ENCODE measurements around the gene PRKACB.

The PRKACB gene

DNA sequence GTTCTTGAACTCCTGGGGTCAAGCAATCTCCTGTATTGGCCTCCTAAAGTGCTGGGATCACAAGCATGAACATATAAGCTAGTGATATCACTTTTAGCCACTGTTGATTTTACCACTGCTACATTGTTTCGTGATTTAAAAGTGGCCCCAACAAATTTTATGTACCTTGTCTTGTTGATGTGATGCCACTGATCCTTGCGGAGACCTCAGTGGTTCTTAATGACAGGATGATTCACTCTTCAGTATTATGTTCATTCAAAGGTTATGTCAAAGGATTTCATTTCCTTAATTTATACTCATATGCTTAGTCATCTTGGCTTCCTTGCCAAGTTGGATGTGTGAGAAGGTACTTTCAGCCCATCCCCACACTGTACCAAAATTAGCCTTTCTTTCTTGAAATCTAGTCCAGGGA, 12.1 kb downstream of the PRKACB start:
- peak; percentile 21 for DNase-seq (ENCODE audit: low spot score)

DNA sequence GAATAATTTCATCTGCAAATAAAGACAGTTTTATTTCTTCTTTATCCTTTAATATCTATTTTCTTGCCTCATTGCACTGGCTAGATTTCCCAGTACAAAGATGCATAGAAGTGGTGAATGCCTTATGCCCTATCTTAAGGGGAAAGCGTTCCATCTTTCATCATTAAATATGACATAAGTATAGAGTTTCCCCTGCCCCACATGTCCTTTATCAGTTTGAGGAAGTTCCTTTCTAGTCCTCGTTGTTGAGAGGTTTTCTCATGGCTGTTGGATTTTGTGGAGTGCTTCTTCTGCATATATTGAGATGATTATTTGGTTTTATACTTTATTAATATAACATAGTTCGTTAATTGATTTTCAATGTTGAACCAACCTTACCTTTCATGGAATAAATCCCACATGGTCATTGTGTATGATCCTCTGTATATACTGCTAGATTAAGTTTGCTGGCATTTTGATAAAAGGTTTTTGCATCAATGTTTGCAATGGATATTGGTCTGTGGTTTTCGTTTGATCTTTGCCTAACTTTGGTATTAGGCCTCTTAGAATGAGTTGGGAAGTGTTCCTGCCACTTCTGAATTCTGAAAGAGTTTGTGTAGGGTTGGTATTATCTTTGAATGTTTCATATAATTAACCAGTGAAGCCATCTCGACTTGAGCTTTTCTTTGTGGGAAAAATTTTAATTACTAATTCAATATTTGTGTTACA, 15.6 kb downstream of the PRKACB start:
- no peak for DNase-seq (ENCODE audit: low spot score)

DNA sequence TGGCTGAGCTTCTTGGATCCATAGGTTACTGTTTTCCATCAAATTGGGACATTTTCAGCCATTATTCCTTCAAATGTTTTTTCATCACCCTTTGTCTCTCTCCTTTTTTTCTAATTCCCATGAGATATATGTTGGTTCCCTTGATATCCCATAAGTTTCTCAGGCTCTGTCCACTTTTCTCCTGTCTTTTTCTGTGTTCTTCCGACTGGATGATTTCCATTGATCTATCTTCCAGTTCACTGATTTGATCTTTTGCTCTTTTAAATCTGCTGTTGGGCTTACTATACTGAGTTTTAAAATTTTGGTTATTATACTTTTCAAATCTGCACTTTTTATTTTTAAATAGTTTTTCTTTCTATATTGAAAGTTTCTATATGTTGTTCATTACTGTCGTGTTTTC, 18.2 kb downstream of the PRKACB start:
- DNase-seq (ENCODE audit: low spot score) = no peak

DNA sequence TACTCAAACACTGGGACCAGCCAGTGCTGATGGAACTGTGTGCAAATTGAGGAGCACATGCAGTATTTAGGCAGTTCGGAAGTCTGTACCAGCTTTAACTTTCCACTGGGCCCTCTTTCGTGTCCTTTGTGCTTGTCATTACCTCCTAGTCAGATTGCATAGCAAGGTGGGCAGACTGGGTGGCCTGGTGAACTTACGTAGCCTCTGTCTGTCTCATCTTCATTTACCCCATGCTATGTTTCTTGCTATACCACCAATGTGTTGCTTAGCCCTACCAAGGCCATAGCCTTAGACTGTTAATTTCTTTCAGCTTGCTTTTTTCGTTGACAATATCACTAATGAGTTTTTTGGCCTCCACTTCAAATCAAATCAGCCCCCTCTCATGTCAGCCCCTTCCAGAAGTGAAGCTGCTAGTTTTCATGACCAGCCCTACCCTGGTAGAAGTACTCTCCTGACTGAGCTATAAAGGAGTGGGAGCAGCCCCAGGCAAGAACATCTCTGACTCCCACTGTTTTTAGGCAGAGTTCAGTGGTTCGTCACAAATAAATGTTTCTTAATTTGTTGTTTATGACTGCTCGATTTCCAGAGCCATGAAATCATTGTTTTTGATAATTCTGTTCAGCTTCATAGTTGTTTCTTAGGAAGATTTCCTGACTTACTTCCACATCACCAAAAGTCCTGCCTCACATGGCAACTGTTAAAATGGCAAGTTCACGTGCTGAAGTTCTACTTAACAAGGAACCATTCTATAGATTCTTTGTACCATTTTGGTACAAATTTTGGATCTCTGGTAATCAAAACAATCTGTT, 19.3 kb downstream of the PRKACB start:
- DNase-seq (ENCODE audit: low spot score) = peak; percentile 13

DNA sequence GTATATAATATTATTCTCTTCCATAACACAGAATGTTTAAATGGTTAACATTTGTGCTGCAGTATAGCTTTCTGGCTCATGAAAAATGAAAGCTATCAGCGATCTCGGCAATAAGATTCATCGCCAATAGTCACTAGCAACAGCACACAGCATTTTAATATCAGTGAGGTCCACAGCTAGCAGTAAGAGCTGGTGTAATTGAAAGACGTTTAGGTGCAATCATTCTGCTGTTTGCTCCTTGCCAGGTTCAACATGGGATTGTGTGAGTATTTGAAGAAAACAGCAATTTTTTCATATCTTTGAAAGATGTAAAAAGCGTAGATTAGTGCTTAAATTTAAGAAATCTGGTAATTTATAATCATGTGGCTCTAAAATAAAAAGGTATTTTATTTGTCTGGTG, 20.1 kb downstream of the PRKACB start:
- DNase-seq (ENCODE audit: low spot score) = no peak

DNA sequence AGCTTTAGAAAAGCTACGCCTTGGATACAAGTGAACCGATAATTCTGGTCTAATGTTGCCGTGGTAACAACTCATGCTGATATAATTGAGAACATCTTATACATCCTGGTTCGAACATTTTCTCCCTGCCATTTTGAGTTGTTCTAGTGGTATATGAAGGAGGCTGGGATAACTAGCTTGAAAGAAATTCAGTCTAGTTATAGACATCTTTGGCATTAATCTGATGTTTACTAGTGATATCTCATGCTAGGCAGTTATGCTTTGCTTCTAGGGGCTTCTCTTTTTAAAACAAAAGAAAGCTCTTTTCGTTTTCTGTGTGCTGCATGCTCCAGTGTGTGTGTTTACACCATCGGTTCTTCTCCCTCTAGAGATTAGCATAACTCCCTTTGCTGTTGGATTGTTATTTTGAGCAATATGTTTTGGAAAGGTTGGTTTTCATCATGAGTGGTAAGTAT, 20.5 kb downstream of the PRKACB start:
- no peak for DNase-seq (ENCODE audit: low spot score)

DNA sequence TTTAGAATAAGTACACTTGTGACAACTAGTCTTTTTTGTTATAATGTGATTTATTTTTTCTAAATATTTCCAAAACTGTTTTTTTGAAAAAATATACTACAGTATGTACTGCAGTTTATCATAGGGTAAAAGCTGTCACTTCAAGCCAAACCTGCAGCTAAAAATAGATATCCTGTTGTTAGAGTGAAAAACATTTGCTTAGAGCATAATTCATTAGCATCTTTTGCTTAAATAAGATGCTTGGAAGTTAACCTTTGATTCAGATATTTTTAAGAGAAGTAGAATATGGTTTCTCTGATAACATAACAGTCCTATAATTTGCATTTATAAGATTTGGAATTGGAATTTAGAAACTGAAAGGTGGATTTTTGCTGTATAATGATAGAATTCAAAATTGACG, 21.5 kb downstream of the PRKACB start:
- no peak for DNase-seq (ENCODE audit: low spot score)

DNA sequence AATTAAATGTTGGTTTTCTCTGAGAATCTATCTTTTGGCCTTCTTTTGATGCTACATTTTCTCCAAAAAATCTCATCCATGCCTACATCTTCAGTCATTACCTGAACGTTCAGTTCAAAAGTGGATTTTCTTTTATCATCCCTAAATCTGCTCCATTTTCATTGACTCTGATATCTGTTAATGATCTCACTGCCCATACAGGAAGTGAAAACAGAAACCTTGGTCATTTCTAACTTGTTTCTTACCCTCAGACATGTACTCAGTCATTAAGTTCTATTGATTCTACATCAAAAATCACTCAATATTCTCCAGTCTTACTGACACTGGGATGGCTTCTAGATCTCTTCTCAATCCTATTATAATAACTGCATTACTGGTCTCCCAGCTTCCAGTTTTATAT, 22.7 kb downstream of the PRKACB start:
- no peak for DNase-seq (ENCODE audit: low spot score)

DNA sequence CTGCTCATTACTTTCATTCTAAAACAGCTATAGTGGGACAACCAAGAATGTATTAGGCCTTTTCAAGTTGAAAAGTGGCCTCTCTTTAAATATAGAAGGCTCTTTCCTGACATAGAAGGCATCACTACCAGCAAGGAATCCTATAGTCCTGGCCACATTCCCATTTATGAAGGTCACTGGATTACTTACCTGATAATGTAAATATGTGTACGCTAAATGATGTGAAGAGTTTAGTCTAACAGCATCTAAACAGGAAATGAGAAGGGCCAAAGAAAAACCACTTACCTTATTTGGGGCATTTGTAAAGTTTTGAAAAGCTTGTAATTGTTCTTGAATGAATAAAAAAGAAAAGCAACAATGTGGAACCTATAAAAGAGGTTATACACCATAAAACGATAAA, 24.7 kb downstream of the PRKACB start:
- no peak for DNase-seq (ENCODE audit: low spot score)

DNA sequence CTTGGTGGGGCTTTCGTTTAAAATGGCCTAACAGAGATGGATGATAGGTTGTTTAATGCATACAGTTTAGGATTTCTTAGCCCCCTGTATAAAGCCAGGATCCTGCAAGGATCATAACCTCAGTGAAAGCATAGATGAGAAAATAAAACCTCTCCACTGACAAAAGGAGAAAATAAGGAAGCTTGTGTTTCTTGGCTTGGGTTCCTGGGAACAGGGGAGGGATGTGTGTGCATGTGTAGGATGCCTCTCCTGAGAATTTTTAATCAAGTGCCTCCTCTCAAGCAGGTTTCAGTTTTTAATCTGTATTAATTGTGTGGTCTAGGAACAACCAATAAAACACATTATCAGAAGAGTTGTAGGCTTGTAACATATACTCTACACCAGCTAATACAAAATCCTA, 26.1 kb downstream of the PRKACB start:
- DNase-seq (ENCODE audit: low spot score) = no peak

DNA sequence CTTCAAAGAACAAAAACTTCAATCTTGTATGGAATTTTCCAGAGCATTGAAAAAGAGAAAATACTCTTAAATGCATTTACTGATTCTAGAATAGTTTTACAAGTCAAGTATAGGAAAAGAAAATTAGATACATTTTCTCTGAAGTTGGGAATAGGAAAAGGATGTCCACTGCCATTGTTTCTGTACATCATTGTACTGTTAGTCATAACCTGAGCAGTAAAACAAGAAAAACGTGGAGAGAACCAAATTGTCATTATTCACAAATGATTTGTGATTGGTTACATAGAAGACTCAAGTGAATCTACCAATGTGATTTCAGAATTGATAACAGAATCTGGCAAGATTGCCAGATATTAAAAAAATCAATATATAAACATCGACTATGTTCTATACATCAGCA, 27.4 kb downstream of the PRKACB start:
- no peak for DNase-seq (ENCODE audit: low spot score)

DNA sequence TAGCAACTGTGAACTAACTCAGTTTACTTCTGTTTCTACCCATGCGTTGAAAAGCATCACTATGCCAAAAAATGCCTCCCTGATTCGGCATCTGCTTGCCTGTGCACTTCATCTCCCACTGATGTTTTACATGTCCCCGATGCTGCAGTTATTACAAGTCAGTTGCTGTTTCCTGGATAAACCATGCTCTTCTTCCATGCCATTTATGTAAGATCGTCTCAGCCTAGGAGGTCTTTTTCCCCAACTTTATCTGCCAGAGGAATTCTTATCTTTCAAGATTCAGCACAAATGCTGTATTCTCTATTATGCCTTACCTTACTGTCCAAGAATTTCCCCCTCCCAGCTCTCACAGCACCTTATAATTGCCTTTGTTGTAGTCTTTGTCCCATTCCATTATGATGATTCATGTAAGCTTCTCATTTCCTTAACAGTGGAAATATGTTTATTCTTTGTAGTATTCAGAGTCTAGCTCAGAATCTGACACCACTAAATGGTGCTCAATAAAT, 30.0 kb downstream of the PRKACB start:
- DNase-seq (ENCODE audit: low spot score) = peak; percentile 9

DNA sequence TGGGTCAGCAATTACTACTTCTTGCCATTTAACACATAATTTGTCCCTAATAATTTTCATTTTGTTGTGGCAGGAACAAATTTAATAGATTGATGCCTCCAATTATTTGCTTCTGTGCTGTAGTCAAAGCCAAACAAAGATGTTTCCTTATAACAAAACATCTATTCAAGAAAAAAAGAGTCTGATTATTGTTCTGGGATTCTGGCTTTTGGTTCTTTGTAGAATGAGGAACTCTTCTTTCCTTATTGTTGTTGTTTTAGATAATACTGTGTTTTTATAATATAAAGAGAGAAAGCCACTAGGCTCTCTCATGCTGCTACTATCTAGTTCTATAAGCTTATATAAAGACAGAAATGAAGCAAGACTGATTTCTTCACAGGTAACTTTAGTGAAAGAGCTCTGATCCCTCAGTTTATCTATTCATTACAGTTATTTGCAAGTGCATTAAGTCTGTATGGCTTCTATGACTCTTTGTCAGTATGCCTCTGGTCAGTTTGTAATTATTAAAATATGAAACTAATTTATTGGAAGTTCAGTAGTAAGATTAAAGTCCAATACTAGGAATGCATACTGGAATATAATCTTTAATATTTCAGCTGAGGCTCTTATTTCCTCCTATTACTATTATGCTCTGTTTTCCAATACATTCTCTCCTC, 37.4 kb downstream of the PRKACB start:
- DNase-seq (ENCODE audit: low spot score) = no peak

DNA sequence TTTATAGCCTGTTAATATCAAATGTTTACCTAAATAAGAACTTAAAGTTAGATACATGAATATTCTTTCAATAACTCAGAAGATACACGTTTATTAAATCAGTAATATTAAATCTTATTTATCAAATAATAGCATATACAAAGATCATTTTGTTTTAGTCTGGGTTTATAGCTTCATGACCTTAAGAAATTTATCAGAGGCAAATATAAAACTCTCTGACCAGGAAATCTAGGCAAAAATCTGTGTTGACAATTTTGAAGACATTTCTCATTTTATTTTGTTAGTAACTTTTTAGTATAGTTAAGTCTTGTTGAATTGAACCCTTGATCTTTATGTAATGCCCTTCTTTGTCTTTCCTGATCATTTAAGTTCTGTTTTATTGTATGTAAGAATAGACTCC, 46.4 kb downstream of the PRKACB start:
- no peak for DNase-seq (ENCODE audit: low spot score)

DNA sequence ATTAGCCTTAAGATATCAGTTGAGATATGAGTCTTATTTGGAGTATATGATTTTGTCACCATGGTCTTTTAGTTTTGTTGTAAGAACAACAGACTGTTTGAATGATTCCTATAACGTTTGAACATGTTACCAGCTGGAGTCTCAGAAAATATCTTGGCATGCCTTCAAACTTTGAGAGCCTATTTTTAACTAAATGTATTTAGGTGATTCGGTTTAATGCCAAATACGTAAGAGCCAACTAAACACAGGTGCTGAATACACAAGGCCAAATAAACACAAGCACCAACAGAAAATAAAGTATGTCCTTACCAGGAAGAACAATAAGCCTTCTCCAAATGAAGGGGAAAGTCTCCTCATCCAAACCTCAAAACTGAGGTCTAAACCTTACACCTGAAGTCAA, 48.6 kb downstream of the PRKACB start:
- no peak for DNase-seq (ENCODE audit: low spot score)

DNA sequence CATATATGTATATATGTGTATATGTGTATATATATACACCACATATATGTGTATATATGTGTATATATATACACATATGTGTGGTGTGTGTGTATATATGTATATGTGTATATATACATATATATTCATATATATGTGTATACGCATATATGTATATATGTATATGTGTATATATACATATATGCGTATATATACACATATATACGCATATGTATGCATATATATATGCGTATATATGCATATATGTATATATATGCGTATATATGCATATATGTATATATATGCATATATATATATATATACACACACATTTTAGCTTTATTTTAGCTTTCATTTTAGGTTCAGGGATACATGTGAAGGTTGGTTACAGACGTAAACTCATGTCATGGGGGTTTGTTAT, 54.8 kb downstream of the PRKACB start:
- no peak for DNase-seq (ENCODE audit: low spot score)

DNA sequence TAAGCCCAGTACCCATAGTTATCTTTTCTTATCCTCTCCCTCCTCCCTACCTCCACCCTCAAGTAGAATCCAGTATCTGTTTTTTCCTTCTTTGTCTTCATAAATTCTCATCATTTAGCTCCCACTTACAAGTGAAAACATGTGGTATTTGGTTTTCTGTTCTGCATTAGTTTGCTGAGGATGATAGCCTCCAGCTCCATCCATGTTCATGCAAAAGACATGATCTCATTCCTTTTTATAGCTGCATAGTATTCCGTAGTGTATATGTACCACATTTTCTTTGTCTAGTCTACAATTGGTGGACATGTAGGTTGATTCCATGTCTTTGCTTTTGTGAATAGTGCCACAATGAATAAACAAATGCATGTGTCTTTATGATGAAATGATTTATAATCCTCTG, 55.2 kb downstream of the PRKACB start:
- no peak for DNase-seq (ENCODE audit: low spot score)

DNA sequence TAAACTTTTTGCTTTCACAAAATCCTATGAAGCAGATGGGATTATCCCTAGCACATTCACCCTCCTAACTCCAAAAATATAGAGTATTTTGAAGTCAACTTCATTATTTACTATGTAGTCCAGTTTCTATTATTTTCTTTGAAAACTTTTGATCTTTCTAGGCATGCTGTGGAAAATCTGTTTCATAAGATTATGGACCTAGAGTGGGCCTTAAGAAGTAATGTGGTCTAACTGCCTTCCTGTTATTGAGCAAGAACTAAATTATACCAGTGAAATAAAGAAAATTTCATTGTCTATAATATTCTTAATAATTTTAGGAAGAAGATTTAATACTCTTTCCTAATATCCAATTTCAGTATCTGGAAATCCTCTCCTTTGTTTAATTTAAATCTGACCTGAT, 58.1 kb downstream of the PRKACB start:
- no peak for DNase-seq (ENCODE audit: low spot score)

DNA sequence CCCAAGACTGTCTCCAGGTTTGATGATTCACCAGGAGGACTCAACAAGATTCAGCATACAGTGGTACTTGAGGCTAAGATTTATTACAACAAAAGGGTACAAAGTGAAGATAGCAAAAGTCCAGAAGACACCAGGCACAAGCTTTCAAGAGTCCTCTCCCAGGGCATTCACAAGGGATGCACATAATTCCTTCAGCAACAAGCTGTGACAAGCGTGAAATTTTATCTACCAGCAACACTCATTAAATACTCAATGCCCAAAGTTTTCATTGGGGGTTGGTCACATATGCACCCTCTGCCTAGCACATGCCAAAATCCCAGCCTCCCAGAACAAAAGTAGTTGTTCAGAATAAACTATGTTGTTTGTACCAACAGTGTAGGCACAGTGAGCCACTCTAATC, 62.3 kb downstream of the PRKACB start:
- no peak for DNase-seq (ENCODE audit: low spot score)

DNA sequence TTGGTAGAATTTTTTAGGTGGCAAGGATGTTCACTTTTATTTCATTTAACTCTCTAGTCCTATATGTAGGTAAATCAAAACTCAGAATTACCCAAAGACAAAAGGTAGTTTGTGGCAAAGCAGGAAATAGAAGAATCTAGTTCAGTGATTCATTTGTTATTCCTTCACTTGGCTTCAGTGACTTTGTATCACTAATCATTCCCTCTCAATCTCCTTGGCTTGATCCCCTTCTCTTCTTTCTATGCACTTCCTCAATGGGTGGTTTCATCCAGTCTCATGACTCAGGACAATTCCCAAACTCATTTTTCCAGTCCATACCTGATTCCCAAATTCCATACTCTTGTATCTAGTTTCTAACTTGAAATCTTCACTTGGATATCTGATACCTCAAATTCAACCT, 64.9 kb downstream of the PRKACB start:
- DNase-seq (ENCODE audit: low spot score) = no peak

DNA sequence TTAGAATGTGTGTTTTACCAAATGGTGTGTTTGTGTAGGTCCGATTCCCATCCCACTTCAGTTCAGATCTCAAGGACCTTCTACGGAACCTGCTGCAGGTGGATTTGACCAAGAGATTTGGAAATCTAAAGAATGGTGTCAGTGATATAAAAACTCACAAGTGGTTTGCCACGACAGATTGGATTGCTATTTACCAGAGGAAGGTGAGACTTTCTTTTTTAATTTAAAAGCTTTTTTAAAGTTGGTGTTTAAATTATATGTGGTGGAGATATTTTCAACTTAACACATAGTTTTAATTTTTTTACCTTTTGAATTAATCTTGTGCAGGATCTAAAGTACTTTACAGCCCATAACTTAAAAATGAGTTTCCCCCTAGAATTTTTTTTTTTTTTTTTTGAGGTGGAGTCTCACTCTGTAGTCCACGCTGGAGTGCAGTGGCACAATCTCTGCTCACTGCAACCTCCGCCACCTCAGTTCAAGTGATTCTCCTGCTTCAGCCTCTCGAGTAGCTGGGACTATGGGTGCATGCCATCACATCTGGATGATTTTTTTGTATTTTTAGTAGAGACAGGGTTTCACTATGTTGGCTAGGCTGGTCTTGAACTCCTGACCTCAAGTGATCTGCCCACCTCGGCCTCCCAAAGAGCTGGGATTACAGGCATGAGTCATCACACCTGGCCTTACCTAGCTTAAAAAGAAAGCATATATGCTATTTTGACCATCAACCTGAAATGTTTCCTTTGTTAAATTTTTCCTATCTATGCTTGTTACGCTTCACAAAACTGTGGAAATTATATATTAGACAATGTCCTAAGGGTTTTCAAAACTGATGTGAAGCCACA, 70.3 kb downstream of the PRKACB start:
- no peak for DNase-seq (ENCODE audit: low spot score)

DNA sequence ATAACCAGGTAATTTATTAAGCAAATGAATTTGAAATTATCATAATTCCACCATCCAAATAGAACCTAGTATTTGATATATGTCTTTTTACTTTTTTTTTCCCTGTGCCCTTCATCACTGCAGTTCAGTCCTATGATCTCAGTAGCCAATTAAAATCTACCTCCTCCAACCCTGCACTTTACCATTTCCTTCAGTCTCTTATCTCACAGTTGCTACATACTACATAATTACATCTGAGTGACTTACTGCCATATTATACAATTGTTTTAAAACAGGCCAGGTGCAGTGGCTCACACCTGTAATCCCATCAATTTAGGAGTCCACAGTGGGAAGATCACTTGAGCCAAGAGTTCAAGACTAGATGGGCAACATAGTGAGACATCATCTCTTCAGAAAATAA, 73.2 kb downstream of the PRKACB start:
- no peak for DNase-seq (ENCODE audit: low spot score)

All from AG20443 (cell line).